HUDEP-2 (cell line): ENCODE measurements around the gene MDC1.

Experiments used
- DNase-seq, 76 experiments: peaks; one replicate each; lab custom pipeline; 2025; ENCODE audit not compliant: unreplicated experiment in 76 of 76; lab: John Stamatoyannopoulos, UW

The MDC1 gene

DNA sequence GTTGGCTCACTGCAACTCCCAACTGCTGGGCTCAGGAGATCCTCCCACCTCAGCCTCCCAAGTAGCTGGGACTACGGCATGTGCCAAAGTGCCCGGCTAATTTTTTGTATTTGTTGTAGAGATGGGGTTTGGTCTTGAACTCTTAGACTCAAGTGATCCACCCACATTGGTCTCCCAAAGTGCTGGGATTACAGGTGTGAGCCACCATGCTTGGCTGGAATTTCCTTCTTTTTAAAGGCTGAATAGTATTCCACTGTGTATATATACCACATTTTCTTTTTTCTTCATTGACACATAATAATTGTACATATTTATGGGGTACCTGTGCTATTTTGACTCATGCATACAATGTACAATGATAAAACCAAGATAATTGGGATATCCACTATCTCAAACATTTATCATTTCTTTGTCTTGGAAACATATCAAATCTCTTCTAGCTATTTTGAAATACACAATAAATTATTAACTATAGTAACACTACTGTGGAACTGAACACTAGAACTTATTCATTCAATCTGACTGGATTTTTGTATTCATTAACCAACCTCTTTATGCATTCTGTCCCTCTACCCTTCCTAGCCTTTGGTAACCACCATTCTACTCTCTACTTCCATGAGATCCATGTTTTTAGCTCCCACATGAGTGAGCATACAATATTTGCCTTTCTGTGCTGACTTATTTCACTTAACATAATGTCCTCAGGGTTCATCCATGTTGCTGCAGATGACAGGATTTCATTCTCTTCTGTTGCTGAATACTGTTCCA is 7.8 kb downstream of the MDC1 start:
- DNase-seq, result no peak

GRCh38 chr6:30707281-30707850 is 9.7 kb downstream of the MDC1 start:
- no peak for DNase-seq

- DNase-seq, result no peak
Observed at GRCh38 chr6:30705620-30706019, 11.5 kb downstream of the MDC1 start.

DNA sequence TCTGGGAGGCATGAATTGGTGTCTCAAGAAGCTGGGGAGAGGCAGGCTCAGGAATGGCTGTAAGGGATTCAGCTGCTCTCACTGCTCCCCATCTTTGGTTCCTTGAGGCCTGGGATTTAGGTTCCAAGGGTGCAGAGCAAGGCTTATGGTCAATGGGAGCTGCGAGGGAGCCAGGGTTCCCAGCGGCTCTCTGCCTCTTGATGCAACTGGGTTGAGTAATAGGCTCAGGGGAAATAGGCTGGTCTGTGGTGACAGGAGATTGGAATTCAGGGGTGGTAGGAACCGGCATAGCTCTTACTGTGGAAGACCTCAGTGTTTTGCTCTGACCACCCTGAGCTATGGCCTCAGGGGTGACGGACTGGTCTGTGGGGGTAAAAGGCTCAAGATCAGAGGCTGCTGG is 13.3 kb downstream of the MDC1 start:
- no peak for DNase-seq

- DNase-seq, result no peak
Observed at GRCh38 chr6:30703011-30703410, 14.1 kb downstream of the MDC1 start.

- no peak for DNase-seq
Observed at GRCh38 chr6:30700340-30700739, 16.7 kb downstream of the MDC1 start.

- DNase-seq, result no peak
Observed at GRCh38 chr6:30696432-30696831, 20.6 kb downstream of the MDC1 start.

DNA sequence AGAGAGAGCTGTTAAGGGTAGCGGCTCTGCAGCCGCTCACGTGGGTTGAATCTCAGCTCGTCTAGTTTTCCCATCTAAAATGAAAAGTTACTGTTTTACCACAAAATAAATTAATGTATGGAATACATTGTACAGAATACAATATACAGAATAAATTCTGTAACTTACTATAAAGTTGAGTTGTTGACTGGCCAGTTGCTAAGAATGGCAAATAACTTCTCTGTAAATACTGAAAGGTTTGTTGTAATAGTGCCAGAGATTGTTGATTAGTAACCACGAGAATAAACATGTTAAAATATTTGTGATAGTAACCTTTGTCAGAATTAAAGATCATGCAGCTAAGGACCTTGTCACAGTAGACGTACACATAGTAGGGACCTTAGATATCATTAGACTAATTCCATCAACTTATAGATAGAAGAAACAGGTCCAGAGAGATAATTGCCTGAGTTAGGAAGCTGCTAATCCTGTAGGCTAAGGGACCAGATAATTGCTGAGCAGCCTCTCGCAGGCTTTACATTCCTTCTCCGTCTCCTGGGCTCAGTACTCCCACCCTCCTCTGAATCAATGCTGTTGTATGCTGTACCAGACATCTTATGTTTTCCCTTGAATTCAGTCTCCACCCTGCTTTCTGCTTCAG is 25.8 kb downstream of the MDC1 start:
- DNase-seq, result no peak

DNA sequence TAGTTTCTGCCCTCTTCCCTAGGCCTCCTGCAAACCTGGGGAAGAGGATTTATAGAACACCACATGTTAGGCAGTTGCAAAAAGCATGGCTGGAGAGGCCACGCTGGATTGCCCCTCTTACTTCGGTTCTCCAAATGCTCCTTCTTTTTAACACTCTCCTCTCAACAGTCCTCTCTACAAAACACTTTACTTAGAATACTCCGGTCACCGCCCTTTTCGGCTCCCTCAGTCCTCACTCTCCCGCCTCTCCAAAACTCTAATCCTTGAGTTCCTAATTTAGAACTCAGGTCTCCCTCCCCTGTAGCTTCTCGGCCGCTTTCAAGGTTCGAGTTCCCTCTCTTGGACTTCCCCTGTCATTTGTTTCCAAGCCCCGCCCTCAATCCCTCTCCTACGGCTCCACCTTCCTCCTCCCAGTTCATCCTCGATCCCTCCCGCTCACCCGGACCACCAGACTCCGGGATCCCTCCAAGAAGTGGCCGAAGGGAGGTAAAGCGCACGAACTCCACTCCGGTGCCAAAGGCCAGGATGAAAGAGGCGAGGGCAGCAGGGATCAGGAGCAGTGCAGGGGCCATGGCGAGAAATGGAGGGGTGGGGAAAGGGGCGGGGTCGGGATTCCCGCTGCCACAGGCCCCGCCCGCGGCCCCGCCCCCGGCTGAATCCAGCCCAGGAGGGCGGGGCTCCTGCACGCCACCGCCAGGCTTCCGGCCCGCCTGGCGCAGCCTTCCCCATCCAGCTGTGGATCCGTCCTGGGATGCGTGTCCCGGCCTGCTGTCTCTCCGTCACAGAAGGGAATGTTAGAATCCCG is 26.5 kb downstream of the MDC1 start, which contains the start of gene NRM:
TSS of gene NRM (minus strand) at position 582 of the 805 bp plus-strand sequence. CDS start at position 572, 10 bp downstream.
- peak in 70 of 76 experiments; percentile 25 to 97 (median 74) for DNase-seq

DNA sequence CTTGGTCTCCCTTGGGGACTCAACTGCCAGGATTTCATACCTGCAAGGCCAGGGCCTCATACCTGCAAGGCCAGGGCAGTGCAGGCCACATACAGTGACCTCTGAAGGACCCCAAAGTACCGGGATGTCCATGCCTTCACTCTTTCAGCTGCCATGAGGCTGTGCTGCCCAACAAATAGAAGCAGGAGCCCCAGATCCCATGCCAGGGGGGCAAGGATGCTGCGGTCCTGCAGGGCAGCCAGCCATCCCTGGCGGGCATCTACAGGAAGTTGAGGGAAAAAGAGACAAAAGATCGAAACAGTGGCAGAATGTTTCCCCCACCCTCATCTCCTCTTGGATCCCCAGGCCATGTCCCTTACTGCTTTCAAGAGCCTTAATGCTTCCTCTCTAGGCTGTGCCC is 27.1 kb downstream of the MDC1 start:
- no peak for DNase-seq

DNA sequence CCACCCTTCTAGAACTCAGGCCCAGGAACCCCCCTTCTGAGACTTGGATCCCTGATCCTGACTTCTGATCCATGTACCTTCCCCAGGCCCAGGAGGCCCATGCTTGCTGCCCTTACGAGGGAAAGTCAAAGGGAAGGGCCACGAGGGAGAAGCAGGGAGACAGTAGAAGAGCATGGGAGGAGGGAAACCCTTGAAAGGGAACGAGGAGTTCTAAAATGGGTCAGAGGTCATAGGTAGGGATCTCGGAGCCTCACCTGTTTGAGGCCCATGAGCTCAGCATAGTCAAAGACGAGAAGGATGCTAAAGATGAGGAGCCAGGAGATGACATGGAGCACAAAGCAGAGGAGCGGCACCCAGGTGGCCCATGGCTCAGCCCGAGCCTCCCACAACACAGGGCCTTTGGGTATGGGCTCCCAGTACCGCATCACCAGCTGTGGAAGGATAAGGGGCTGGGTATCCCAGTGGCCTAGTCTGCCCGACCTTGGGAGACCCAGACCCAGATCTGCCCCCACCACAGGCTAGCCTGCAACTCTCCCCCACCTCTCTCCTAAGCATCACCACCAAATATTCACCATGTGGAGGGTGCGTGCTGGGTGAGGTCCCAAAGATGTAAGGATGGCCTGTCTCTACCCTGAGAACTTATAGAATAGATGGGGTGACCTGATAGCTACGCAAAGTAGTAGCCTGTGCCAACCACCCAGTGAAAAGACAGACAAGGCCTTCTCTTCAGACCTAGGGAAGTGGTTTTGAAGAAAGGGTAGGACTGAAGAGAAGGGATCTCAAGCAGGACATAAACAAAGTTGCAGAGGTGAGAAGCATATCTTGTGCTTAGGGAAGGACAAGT is 27.8 kb downstream of the MDC1 start:
- no peak for DNase-seq

DNA sequence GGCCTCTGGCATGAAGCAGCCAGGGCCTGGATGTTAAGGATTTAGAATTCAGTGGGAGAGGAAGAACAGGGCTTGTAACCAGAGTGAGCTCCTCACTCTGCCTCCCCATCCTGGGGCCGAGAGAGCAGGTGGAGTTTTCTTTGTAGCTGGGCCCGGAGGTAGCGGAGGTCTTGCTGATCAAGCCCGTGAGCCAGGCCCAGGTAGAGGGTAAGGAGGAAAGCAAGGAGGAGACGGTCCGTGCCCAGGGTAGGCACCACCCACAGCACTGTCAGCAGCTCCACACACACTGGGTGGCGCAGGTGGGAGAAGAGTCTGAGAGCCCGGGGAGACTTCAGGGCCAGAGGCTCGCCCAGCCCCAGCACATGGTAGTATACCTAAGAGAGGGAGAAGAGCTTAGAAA is 28.5 kb downstream of the MDC1 start:
- no peak for DNase-seq

GRCh38 chr6:30687659-30688431 is 29.2 kb downstream of the MDC1 start:
- no peak for DNase-seq

GRCh38 chr6:30686908-30687658 is 30.0 kb downstream of the MDC1 start:
- DNase-seq, result peak in 61 of 76 experiments; percentile 14 to 82 (median 59)

DNA sequence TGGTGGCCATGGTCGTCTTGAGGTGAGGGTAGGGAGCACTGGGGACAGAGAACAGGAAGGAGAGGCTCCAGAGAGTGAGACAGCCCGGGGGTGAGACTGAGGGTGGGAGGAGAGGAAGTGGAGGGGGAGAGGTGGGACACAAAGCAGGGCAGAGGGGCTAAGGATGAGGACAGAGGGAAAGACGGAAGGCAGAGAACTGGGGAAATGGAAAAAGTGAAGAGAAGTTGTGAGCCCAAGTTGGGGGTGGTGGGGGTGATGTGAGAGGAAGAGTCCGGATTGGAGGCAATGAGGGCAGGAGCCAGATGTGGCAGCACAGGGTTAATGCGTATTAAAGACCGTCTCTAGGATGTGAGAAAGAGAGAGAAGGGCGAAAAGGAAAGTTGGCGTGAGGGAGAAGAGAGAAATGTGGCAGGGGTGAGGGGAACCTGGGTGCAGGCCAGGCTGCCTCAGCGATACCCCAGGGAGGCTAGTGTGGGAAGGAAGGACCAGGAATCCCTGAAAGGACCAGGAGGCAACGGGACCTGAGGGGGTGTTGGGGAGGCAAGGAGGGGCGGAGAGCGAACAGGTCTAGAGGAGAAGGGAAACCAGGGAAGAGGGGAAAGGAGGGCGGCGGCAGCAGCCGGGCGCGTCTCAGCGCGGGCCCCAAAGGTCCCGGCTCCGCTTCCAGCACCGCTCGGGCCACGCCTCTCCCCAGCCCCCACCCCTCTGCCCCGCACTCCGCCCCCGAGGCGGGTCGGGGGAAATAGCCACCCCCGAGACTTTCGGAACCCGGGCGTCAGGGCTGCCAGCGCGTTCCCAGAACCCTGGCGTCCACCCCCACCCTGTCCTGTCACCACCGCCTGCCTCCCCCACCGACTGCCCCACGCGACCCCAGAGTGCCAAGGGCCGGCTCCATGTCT is 30.8 kb downstream of the MDC1 start, which contains the start of gene PPP1R18:
TSS of gene PPP1R18 (minus strand) at position 637 of the 899 bp plus-strand sequence. CDS start at position 10, 627 bp downstream.
- peak in 9 of 76 experiments; percentile 17 to 49 (median 29) for DNase-seq

GRCh38 chr6:30685157-30686008 is 31.7 kb downstream of the MDC1 start:
- no peak for DNase-seq
